ENCODE results near the gene ME2. TPM values are rescaled to one million over a fixed set of nuclear protein-coding genes. Genes with fewer than 3 reads are reported as not detected.

The ME2 gene
- total and polyA plus RNA-seq, 2 donors = 35.6 to 65.9 TPM

- no peak for DNase-seq (ENCODE audit: low read depth in 6 of 9, low spot score in 9 of 9)
- Histone ChIP-seq H3K4me1 (ENCODE audit: control insufficient read depth in 2 of 2, insufficient read depth in 2 of 2, low read length in 2 of 2) (no peaks in the 10 kb centered on the region), H3K9me3 (ENCODE audit: control insufficient read depth in 2 of 2, insufficient read depth in 1 of 2, low read length in 1 of 2) (peaks cover 0 to 4% of the 10 kb centered on the region in 2 donors), H3K4me3 (ENCODE audit: low read length in 2 of 2) (no peak overlapping the region), H3K27me3 (ENCODE audit: control insufficient read depth in 2 of 2, insufficient read depth in 1 of 2, low read length in 1 of 2) (no peaks in the 10 kb centered on the region), H3K36me3 (ENCODE audit: control insufficient read depth in 2 of 2, insufficient read depth in 2 of 2, low read length in 1 of 2) (peaks cover 22 to 28% of the 10 kb centered on the region in 2 donors), H3K27ac (ENCODE audit: low read depth in 1 of 2, low read length in 1 of 2) (no peak overlapping the region)
- WGBS = 97% methylated on average over 4 of the region's 4 CpGs
These were observed 16.6 kb downstream of the ME2 start for GRCh38 chr18:50895350-50896045.

GRCh38 chr18:50896093-50896492 lies 17.2 kb downstream of the ME2 start:
- WGBS = 95% methylated on average over 1 of the region's 1 CpG
- no peak for DNase-seq (ENCODE audit: low read depth in 6 of 9, low spot score in 9 of 9)
- H3K27ac ChIP-seq (ENCODE audit: low read depth in 1 of 2, low read length in 1 of 2) = no peak overlapping the region
- no peak overlapping the region for H3K4me3 ChIP-seq (ENCODE audit: low read length in 2 of 2)
- peaks cover 24 to 28% of the 10 kb centered on the region in 2 donors for H3K36me3 ChIP-seq (ENCODE audit: control insufficient read depth in 2 of 2, insufficient read depth in 2 of 2, low read length in 1 of 2)
- H3K9me3 ChIP-seq (ENCODE audit: control insufficient read depth in 2 of 2, insufficient read depth in 1 of 2, low read length in 1 of 2) = no peaks in the 10 kb centered on the region
- H3K4me1 ChIP-seq (ENCODE audit: control insufficient read depth in 2 of 2, insufficient read depth in 2 of 2, low read length in 2 of 2) = no peaks in the 10 kb centered on the region
- no peaks in the 10 kb centered on the region for H3K27me3 ChIP-seq (ENCODE audit: control insufficient read depth in 2 of 2, insufficient read depth in 1 of 2, low read length in 1 of 2)

- H3K36me3 ChIP-seq (ENCODE audit: control insufficient read depth in 2 of 2, insufficient read depth in 2 of 2, low read length in 1 of 2) = peaks cover 28% of the 10 kb centered on the region in 2 donors
- H3K4me3 ChIP-seq (ENCODE audit: low read length in 2 of 2) = no peak overlapping the region
- DNase-seq (ENCODE audit: low read depth in 6 of 9, low spot score in 9 of 9) = no peak
- no peak overlapping the region for H3K27ac ChIP-seq (ENCODE audit: low read depth in 1 of 2, low read length in 1 of 2)
- no peaks in the 10 kb centered on the region for H3K27me3 ChIP-seq (ENCODE audit: control insufficient read depth in 2 of 2, insufficient read depth in 1 of 2, low read length in 1 of 2)
- WGBS = 98% methylated on average over 2 of the region's 2 CpGs
- H3K4me1 ChIP-seq (ENCODE audit: control insufficient read depth in 2 of 2, insufficient read depth in 2 of 2, low read length in 2 of 2) = no peaks in the 10 kb centered on the region
- no peaks in the 10 kb centered on the region for H3K9me3 ChIP-seq (ENCODE audit: control insufficient read depth in 2 of 2, insufficient read depth in 1 of 2, low read length in 1 of 2)
These were observed 20.0 kb downstream of the ME2 start for GRCh38 chr18:50898919-50899318.

GRCh38 chr18:50902797-50903196 lies 23.9 kb downstream of the ME2 start:
- Histone ChIP-seq H3K36me3 (ENCODE audit: control insufficient read depth in 2 of 2, insufficient read depth in 2 of 2, low read length in 1 of 2) (peaks cover 21 to 26% of the 10 kb centered on the region in 2 donors), H3K4me3 (ENCODE audit: low read length in 2 of 2) (no peak overlapping the region), H3K27me3 (ENCODE audit: control insufficient read depth in 2 of 2, insufficient read depth in 1 of 2, low read length in 1 of 2) (no peaks in the 10 kb centered on the region), H3K9me3 (ENCODE audit: control insufficient read depth in 2 of 2, insufficient read depth in 1 of 2, low read length in 1 of 2) (no peaks in the 10 kb centered on the region), H3K27ac (ENCODE audit: low read depth in 1 of 2, low read length in 1 of 2) (no peak overlapping the region), H3K4me1 (ENCODE audit: control insufficient read depth in 2 of 2, insufficient read depth in 2 of 2, low read length in 2 of 2) (no peaks in the 10 kb centered on the region)
- DNase-seq (ENCODE audit: low read depth in 6 of 9, low spot score in 9 of 9) = no peak
- 91% methylated on average over 1 of the region's 1 CpG for WGBS

- H3K36me3 ChIP-seq (ENCODE audit: control insufficient read depth in 2 of 2, insufficient read depth in 2 of 2, low read length in 1 of 2) = peaks cover 20 to 30% of the 10 kb centered on the region in 2 donors
- DNase-seq (ENCODE audit: low read depth in 6 of 9, low spot score in 9 of 9) = no peak
- over 99% methylated on average over 2 of the region's 2 CpGs for WGBS
These were observed 27.9 kb downstream of the ME2 start for GRCh38 chr18:50906843-50907242.

GRCh38 chr18:50909261-50909660 lies 30.3 kb downstream of the ME2 start:
- no peak for DNase-seq (ENCODE audit: low read depth in 6 of 9, low spot score in 9 of 9)

More at GRCh38 chr18:50906843-50907242, 27.9 kb downstream of the ME2 start:
- H3K27me3 ChIP-seq (ENCODE audit: control insufficient read depth in 2 of 2, insufficient read depth in 1 of 2, low read length in 1 of 2) = no peaks in the 10 kb centered on the region
- no peak overlapping the region for H3K27ac ChIP-seq (ENCODE audit: low read depth in 1 of 2, low read length in 1 of 2)
- no peaks in the 10 kb centered on the region for H3K4me1 ChIP-seq (ENCODE audit: control insufficient read depth in 2 of 2, insufficient read depth in 2 of 2, low read length in 2 of 2)
- no peak overlapping the region for H3K4me3 ChIP-seq (ENCODE audit: low read length in 2 of 2)
- no peaks in the 10 kb centered on the region for H3K9me3 ChIP-seq (ENCODE audit: control insufficient read depth in 2 of 2, insufficient read depth in 1 of 2, low read length in 1 of 2)

GRCh38 chr18:50911006-50911405 lies 32.1 kb downstream of the ME2 start:
- DNase-seq (ENCODE audit: low read depth in 6 of 9, low spot score in 9 of 9) = no peak
- Histone ChIP-seq H3K27me3 (ENCODE audit: control insufficient read depth in 2 of 2, insufficient read depth in 1 of 2, low read length in 1 of 2) (no peaks in the 10 kb centered on the region), H3K9me3 (ENCODE audit: control insufficient read depth in 2 of 2, insufficient read depth in 1 of 2, low read length in 1 of 2) (no peaks in the 10 kb centered on the region), H3K27ac (ENCODE audit: low read depth in 1 of 2, low read length in 1 of 2) (no peak overlapping the region), H3K4me1 (ENCODE audit: control insufficient read depth in 2 of 2, insufficient read depth in 2 of 2, low read length in 2 of 2) (no peaks in the 10 kb centered on the region), H3K36me3 (ENCODE audit: control insufficient read depth in 2 of 2, insufficient read depth in 2 of 2, low read length in 1 of 2) (peaks cover 16 to 42% of the 10 kb centered on the region in 2 donors), H3K4me3 (ENCODE audit: low read length in 2 of 2) (no peak overlapping the region)
- 98% methylated on average over 1 of the region's 1 CpG for whole genome bisulfite sequencing

More at GRCh38 chr18:50909261-50909660, 30.3 kb downstream of the ME2 start:
- 98% methylated on average over 1 of the region's 1 CpG for whole genome bisulfite sequencing
- no peaks in the 10 kb centered on the region for H3K9me3 ChIP-seq (ENCODE audit: control insufficient read depth in 2 of 2, insufficient read depth in 1 of 2, low read length in 1 of 2)
- peaks cover 16 to 42% of the 10 kb centered on the region in 2 donors for H3K36me3 ChIP-seq (ENCODE audit: control insufficient read depth in 2 of 2, insufficient read depth in 2 of 2, low read length in 1 of 2)
- H3K27ac ChIP-seq (ENCODE audit: low read depth in 1 of 2, low read length in 1 of 2) = no peak overlapping the region
- H3K4me1 ChIP-seq (ENCODE audit: control insufficient read depth in 2 of 2, insufficient read depth in 2 of 2, low read length in 2 of 2) = no peaks in the 10 kb centered on the region
- H3K27me3 ChIP-seq (ENCODE audit: control insufficient read depth in 2 of 2, insufficient read depth in 1 of 2, low read length in 1 of 2) = no peaks in the 10 kb centered on the region
- no peak overlapping the region for H3K4me3 ChIP-seq (ENCODE audit: low read length in 2 of 2)

- Histone ChIP-seq H3K36me3 (ENCODE audit: control insufficient read depth in 2 of 2, insufficient read depth in 2 of 2, low read length in 1 of 2) (peaks cover 8 to 46% of the 10 kb centered on the region in 2 donors), H3K27me3 (ENCODE audit: control insufficient read depth in 2 of 2, insufficient read depth in 1 of 2, low read length in 1 of 2) (no peaks in the 10 kb centered on the region), H3K4me3 (ENCODE audit: low read length in 2 of 2) (no peak overlapping the region), H3K9me3 (ENCODE audit: control insufficient read depth in 2 of 2, insufficient read depth in 1 of 2, low read length in 1 of 2) (no peaks in the 10 kb centered on the region), H3K27ac (ENCODE audit: low read depth in 1 of 2, low read length in 1 of 2) (no peak overlapping the region), H3K4me1 (ENCODE audit: control insufficient read depth in 2 of 2, insufficient read depth in 2 of 2, low read length in 2 of 2) (no peaks in the 10 kb centered on the region)
- no peak for DNase-seq (ENCODE audit: low read depth in 6 of 9, low spot score in 9 of 9)
- 98% methylated on average over 1 of the region's 1 CpG for WGBS
These were observed 38.1 kb downstream of the ME2 start for GRCh38 chr18:50917021-50917420.

GRCh38 chr18:50918153-50918552 lies 39.2 kb downstream of the ME2 start:
- no peak overlapping the region for H3K27ac ChIP-seq (ENCODE audit: low read depth in 1 of 2, low read length in 1 of 2)
- H3K36me3 ChIP-seq (ENCODE audit: control insufficient read depth in 2 of 2, insufficient read depth in 2 of 2, low read length in 1 of 2) = peaks cover 8 to 52% of the 10 kb centered on the region in 2 donors
- no peaks in the 10 kb centered on the region for H3K9me3 ChIP-seq (ENCODE audit: control insufficient read depth in 2 of 2, insufficient read depth in 1 of 2, low read length in 1 of 2)
- no peak overlapping the region for H3K4me3 ChIP-seq (ENCODE audit: low read length in 2 of 2)
- WGBS = 100% methylated on average over 5 of the region's 5 CpGs
- no peaks in the 10 kb centered on the region for H3K4me1 ChIP-seq (ENCODE audit: control insufficient read depth in 2 of 2, insufficient read depth in 2 of 2, low read length in 2 of 2)
- H3K27me3 ChIP-seq (ENCODE audit: control insufficient read depth in 2 of 2, insufficient read depth in 1 of 2, low read length in 1 of 2) = no peaks in the 10 kb centered on the region
- DNase-seq (ENCODE audit: low read depth in 6 of 9, low spot score in 9 of 9) = no peak
